Stimulated activated CD4-positive, alpha-beta T cell treated with anti-CD3 and anti-CD28 coated beads, Interleukin-1b, Interleukin-23, amount 100 ng/mL, for 24 hours (primary cell): ENCODE data around the gene LMAN1.

Experiments used
- DNase-seq, 4 experiments: peaks; one replicate each; pipeline ENCODE4 v3.0.0-alpha.2; 2020; ENCODE audit warnings: low read depth in 4 of 4, low spot score in 1 of 4

Gene LMAN1

DNA sequence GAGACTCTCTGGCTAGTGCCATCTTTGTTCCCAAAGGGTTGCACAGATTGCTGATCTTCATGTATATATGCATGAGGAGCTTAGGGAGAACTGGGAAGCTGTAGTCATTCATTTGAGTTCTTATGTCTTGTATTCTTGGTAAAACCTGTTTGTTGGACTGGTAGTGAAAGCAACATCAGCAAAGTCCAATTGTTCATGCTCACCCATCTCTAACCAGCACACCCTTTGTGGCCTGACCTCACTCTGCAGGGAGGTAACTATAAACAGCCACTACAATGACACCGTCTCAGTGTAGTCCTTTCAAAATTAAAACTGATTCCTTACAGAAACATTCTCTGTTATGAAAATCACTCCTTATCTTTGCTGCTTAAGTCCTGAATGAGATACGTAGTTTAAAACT lies 13.9 kb upstream of the LMAN1 start:
- no peak for DNase-seq

DNA sequence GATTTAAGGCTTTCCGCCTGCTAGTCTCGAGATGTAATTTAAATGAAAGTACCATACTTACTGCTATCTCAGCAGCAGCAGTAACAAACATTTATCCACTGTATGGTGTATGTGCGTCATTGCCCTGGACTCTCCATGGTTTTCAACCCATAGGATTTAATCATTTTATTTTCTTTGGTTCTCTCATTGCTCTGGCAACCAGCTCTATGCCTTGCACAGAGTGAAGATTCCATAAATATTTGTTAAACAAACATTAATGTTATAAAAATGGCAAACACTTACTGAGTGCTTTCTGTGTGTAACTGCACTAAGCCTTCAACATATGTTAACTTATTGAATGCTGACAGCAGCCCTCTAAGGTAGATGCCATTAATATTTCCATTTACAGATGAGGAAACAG lies 1.3 kb upstream of the LMAN1 start:
- no peak for DNase-seq

DNA sequence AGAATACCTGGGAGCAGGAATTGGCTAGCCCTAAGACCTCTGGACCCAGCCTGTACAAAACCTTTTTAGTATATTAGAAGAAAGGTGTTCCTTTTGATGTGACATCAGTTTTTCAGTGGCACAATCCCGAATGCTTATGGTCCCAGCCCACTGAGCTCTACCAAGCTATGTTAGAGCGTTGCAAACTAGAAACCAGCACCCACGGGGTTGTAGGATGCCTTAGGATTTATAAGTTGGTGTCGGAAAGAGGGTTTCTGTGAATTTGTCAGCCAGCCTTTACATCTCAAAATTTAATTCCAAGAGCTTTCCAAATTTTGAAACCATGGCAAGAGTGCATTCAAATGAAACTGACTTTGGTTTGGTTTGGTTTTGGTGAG lies 499 bp upstream of the LMAN1 start:
- DNase-seq: no peak

DNA sequence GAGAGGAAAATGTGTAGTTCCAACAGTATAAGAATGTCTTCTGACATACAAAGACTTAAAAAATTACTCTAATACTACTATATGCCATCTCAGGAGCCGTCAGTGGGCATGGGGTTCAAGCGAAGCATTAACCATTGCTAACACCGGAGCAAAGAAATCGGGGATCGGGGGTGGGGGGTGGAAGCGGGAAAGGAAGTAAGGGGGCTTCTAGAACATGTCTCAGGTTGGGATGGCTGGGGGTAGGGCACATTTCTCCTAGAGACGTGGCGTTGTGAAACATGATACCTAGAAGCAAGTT lies 702 bp downstream of the LMAN1 start:
- DNase-seq: peak in 1 of 4 experiments; percentile 3

DNA sequence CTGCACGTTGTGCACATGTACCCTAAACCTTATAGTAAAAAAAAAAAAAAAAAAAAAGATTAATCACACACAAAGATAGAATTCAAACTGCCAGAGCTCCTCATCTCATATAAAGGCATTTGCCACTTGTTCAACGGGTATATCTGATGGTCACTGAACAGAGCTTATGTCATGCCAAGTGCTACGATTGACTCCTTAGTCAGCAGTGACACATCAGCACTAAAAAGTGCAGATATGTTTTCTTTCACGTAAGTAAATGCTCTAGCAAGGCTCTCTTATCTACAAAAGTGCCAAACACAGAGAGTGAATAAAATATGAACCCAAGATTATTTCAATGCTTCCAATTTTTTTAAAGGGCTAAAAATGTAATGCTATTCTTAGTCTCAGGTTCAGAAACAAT lies 1.1 kb downstream of the LMAN1 start:
- no peak for DNase-seq

DNA sequence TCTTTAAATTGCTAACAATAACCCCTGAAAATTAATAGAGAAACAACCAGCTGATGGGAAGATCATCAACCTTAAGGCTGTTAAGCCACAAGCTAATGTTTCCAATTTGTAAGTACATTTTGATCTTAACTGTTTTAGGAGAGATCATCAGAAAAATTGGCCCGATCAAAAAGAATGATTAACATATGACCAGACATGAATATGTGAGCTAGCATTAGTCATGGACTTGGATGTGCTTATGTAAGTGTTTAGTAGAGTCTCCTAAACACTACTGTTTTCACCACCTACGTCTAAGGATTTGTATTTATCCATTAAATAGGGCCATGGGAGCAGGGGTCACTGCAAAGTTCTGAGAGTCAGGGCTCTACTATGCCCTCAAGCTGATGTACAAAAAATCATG lies 4.3 kb downstream of the LMAN1 start:
- DNase-seq: no peak

DNA sequence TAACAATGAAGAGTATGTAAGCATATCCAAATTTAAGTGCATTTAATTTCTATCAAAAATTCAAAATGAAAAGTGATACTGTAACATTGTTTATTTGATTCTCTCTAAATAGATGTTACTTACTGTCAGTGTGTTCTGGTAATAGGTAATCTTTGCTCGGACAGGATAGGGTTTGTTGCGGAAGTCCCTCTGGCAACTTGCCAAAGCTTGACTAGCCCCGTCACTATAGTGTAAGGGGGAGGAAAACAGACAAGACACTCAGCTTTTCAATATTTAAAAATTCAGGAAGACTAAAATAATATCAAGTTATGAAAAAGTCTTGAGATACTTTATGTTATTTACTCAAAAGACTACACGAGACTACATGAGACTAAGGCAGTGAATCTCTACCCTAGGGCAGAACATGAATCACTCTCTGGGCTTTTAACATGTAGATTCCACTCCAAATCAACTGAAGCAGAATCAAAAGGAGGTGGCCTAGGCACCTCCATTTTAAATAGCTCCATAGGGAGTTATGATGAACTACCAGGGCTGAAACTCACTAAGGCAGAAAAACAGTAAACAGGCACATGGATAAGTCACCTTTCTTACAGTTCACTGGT lies 5.9 kb downstream of the LMAN1 start:
- DNase-seq: no peak

DNA sequence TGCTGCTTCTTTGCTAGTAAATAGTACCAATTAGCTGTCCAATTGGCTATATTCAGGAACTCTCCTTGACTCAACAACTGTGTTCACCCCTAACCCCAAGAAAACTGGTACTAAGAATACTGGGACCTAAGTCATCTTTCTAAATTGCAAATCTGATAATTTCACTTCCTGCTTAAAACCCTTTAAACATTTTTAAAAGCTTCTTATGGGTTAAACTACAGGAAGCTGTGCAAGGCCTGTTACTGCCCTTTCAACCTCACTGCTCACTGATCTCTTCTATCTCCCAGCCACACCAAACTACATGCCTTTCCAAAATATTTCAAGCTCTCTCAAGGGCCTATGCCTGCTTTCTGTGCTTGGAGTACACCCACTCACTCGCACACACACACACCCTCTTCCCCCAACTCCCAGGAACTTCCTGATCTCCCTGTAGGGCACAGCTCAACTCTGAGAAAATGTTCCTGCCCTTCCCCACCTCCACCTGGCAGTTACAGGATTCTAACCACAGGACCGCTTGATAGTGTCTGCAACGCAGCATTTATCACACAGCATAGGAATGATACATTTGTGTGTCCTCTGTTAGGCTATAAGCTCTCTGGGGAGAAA lies 6.7 kb downstream of the LMAN1 start:
- no peak for DNase-seq

DNA sequence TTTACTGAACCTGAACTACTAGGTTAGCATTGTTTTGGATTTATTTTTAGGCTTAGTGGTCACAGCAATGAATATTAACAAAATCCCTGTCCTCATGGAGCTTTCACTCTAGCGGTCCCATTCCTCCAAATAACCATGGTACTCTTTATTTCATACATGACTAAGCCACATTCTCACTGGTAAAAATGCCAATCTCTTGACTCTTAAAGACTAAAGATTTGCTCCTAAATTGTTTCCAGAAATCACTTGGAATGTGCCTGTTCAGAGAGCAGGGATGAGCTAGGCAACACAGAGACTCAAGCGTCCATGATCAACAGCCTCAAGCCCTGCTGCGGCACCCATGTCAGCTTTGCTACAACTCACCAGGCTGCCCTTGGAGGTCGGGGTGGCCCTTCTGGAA lies 13.5 kb downstream of the LMAN1 start:
- DNase-seq: no peak

DNA sequence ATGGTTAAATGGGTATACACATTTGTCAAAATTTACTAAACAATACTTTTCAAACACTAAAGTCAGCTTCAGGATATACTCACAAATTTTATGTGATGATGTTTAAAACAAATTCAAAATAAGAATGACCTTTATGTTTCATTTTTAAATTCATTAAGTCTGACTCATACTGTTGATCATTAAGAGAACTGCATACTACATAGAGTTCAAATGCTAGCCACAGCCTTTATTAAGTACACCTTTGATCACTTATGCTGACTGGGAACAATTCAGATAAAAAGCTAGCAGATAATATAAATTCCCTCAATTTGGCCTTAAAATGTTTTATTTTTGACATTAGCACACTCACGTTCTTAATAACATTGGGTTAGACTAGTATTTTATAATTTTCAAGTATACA lies 14.1 kb downstream of the LMAN1 start:
- no peak for DNase-seq

DNA sequence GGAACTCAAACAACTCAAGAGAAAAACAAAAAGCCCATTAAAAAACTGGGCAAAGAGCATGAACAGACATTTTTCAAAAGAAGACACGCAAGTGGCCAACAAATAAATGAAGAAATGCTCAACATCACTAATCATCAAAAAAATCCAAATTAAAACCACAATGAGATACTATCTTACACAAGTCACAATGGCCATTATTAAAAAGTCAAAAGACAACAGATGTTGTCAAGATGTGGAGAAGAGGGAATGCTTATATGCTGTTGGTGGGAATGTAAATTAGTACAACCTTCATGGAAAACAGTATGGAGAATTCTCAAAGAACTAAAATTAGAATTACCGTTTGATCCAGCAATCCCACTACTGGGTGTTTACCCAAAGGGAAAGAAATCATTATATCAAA lies 15.1 kb downstream of the LMAN1 start:
- DNase-seq: no peak

DNA sequence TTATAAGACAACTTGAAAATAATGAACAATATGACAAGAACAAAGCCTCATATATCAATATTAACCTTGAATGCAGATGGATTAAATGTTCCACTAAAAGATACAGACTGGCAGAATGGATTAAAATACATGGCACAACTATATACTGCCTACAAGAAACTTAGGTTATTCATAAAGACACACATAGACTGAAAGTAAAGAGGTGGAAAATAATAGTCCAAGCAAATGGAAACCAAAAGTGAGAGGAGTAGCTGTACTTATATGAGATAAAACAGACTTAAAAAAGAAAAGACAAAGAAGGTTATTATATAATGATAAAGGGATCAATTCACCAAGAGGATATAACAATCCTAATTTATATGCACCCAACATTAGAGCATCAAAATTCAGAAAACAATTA lies 18.2 kb downstream of the LMAN1 start:
- DNase-seq: no peak

DNA sequence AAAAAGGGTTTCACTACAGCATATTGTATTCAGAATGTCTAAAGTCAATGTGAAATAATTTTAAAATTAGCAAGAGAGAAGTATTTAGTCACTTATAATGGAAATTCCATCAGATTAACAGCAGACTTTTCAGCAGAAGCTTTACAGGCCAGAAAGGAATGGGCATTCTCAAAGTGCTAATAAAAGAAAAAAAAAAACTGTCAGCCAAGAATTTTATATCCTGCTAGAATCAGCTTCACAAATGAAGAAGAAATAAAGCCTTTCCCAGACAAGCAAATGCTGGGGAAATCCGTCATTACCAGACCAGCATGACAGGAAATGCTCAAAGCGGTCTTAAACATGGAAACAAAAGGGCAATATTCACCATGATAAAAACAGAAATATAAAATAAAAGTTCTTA lies 18.8 kb downstream of the LMAN1 start:
- no peak for DNase-seq

DNA sequence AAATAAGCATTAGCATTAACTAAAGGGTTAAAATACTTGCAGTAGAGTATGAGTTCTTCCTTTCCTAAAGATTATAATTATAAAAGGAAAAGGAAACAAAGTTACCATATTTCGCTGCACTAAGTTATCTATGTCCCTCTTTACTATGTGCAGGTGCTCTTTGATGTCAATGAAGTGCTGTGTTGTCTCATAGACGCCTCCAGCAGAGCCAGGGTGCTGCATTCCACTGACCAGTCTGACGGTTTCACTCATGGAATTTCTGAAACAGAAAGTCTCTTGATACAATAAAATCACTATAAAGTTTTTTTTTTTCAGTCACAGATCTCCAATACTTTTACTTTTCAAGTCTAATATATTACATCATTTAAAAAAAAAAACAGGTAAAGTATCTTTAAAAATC lies 26.1 kb downstream of the LMAN1 start:
- no peak for DNase-seq

DNA sequence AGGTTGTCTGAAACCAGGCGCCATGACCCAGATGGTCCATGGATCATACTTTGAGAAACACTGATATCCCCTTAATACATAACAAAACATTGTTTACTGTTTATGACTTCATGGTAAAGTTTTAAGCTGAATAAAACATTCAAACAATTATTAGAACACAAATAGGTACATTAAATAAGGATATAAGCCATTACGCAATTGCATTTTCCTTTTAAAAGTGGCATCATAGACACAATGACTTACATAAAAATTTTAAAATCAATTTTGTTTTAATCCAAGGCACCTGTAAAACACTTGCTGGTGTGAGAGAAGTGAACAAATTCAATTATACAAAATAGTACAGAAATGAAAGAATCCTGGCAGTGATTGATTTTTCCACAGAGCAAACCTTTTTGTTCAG lies 30.4 kb downstream of the LMAN1 start:
- no peak for DNase-seq

DNA sequence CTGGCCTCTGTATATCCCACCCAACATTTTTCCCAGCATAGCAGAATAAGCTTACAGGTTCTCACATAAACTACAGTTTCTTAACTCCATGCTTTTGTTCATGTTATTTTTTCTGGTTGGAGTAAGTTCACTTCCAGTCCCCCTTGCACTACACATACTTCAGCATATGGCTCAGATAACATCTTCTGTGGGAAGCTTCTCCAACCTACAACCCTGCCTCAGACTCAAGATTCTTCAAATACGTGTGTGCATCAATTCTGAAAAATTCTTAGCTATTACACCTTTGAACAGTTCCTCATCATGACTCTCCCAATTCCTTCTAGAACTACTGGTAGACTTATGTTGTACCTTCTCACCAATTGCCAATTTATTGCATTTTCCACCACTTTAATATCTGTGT lies 33.1 kb downstream of the LMAN1 start:
- no peak for DNase-seq

DNA sequence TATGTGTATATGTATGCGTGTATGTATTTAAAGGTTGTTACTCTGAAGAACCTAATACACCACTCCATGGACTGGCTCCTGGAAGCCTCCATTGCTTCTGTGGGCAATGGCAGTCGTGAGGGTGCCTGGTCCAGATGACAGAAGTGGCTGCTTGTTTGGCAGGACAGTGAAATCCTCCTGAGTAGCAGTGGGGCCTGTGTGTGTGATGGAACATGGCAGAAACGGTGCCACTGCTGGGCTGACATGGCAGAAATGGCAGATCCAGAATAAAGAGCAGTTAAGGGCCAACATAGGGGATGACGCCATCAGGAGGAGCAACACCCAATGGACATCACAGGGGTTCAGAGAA lies 34.5 kb downstream of the LMAN1 start:
- DNase-seq: no peak

DNA sequence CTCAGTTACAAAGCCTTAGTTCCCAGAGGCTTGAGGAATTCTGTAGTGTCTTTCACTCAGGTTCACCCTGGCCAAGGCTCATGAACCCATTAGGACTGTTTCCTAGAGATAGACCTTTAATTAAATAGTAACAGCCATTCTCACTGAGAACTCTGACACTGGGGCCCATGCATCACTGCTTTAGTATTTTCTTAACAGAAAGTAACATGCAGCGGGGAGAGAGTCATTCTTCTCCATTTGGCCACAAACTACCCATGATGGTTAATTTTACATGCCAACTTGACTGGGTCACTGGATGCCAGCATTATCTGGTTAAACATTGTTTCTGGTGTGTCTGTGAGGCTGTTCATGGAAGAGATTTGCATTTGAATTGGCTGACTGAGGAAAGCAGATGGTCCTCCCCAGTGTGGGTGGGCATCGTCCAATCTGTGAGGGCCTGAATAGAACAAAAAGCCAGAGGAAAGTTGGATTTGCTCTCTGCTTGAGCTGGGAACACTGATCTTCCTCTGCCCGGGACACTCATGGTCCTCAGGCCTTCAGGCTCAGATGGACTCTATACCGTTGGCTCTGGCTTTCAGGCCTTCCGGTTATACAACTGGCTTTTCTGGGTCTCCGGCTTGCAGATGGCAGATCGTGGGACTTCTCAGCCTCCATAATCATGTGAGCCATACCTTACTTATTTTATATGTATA lies 35.0 kb downstream of the LMAN1 start:
- no peak for DNase-seq

DNA sequence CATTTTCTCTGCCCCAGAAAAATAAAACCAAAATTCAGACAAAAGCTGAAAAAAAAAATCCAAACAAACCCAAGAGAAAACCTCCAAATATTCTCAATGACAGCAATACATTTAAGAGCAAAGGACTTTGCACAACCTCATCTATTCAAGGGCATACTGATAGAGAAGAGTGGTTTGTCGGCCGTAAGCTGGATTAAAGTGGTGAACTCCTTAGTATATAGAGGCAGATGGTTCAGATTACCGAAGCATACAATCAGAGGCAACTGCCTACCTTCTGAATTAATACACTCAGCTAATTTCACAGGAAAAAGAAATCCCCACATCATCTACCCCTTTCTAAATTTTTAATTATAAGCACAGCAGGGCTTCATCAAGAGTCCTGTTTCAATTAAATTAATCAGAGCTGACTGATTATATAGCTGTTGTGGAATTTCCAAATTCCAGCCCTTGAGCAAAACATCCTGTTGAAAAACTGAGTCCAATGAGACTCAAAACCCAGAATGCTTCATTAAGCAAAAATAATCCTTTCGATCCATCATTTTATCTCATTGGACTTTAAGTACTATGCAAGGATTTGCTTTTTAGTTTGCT lies 40.5 kb downstream of the LMAN1 start, which contains the start of gene CPLX4:
Gene CPLX4, minus strand, starts transcription at position 190 of the 591 bp plus-strand sequence. Its CDS starts 187 bp downstream, at position 3.
- DNase-seq: no peak

DNA sequence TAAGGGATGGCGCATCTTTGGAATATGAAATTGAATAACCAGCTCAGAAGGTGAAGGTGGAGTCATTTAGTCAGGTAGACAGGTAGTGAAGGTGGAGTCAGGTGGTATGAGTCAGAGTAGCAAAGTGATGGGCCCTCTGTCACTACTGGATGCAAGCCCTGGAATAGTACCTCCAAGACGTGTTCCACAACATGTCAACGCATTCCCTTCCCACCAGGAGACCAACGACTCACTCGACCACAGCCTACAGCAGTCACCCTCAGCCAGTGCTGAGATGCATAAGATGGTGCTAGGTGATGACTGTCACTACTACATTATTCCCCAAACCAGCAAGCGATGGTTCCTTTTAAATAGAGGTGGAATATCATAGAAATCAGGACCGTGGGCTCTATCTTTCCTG lies 47.4 kb downstream of the LMAN1 start:
- no peak for DNase-seq

DNA sequence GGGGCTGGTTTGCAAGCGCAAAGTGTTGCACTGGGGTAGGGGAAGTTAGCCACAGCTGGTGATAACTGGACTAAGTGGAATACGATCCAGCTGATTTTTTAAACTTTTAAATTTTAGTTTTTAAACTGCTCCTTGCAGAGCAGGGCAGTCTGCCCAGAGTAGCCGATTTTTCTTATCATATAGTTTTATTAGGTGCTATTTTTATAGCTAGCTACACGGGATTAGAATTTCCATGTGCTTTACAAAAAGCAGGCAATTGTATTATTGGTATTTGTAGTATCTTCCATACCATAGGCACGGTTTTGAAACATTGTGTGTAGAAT lies 50.2 kb downstream of the LMAN1 start:
- no peak for DNase-seq

DNA sequence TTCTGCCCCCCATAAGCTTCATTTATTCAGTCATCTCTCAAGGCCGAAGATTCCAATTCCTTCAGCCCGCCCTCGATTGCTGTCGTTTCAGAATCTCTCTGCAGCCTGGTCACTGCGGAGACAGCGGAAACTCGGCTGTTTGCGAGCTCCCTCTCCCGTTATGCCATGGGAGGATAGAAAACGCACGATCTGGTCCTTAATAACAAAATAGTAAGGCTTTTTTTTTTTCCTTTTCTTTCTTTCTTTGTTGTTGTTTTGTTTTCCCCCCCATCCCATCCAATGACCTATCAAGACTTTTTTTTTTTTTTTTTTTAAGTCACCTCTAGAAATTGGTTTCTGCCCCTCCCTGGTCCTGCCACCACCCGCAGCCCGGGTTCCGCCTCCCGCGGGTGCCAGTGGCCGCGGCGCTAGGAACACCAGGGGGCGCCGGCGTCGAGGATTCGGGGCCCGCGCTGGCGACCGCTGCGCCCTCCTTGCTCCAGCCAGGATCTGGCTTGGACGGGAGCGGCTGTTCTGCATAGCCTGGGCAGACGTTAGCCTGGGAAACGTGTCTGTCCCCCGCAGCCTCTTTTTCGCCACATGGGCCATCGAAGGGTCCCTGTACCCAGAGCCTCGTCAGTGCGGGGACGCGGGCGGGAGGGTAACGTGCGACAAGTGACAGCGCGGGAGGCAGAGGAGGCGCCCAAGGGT lies 50.7 kb downstream of the LMAN1 start:
- peak; percentile 55 to 62 (median 57) for DNase-seq
